Right atrium auricular region (tissue), 2 donors: ENCODE measurements around the gene SUMF1. TPM values are rescaled to one million over a fixed set of nuclear protein-coding genes. Genes with fewer than 3 reads are reported as not detected.

Experiments
- DNase-seq: peaks from one replicate; pipeline ENCODE4 v3.0.0-alpha.2; 2019; ENCODE audit warnings: low spot score
- H3K27ac ChIP-seq, 2 donors: fragments of 200-600 bp; sonication (generic); 1 replicate in 1 of 2; 2 replicates in 1 of 2; pipeline ENCODE4 v1.5.1; 2016 to 2019
- H3K27me3 ChIP-seq, 2 donors: fragments of 200-600 bp; sonication (generic); one replicate each; pipeline versions ENCODE4 v1.5.1 to v1.6.0; 2017 to 2019
- H3K36me3 ChIP-seq: fragments of 200-600 bp; sonication (generic); one replicate; pipeline ENCODE4 v1.5.1; 2016
- H3K4me1 ChIP-seq, 2 donors: fragments of 200-600 bp; sonication (generic); one replicate each; pipeline versions ENCODE4 v1.5.1 to v1.6.0; 2017 to 2019
- H3K4me3 ChIP-seq, 2 donors: fragments of 200-600 bp; sonication (generic); 1 replicate in 1 of 2; 2 replicates in 1 of 2; pipeline ENCODE4 v1.5.1; 2017 to 2019; ENCODE audit warnings: mild to moderate bottlenecking in 1 of 2, moderate library complexity in 1 of 2
- H3K9me3 ChIP-seq, 2 donors: fragments of 200-600 bp; sonication (generic); one replicate each; pipeline ENCODE4 v1.5.1; 2019
- total RNA-seq, 2 donors: library from RNA; depleted of rRNA; stranded (reverse); fragments of >200 nt; gene quantifications; one replicate each; pipeline ENCODE4 v1.1.0, GENCODE V29; 2016
- TF ChIP-seq, protein P1 (sequence below), 2 donors: fragments of 200-600 bp; sonication (generic); IDR thresholded peaks; one replicate each; pipeline ENCODE4 v1.5.1; 2019; ENCODE audit warnings: antibody characterized with exemption in 2 of 2

SUMF1 gene
- total RNA-seq, 2 donors from 2014 or later, result 12.1 to 22.6 TPM

- TF ChIP-seq, protein P1, sequence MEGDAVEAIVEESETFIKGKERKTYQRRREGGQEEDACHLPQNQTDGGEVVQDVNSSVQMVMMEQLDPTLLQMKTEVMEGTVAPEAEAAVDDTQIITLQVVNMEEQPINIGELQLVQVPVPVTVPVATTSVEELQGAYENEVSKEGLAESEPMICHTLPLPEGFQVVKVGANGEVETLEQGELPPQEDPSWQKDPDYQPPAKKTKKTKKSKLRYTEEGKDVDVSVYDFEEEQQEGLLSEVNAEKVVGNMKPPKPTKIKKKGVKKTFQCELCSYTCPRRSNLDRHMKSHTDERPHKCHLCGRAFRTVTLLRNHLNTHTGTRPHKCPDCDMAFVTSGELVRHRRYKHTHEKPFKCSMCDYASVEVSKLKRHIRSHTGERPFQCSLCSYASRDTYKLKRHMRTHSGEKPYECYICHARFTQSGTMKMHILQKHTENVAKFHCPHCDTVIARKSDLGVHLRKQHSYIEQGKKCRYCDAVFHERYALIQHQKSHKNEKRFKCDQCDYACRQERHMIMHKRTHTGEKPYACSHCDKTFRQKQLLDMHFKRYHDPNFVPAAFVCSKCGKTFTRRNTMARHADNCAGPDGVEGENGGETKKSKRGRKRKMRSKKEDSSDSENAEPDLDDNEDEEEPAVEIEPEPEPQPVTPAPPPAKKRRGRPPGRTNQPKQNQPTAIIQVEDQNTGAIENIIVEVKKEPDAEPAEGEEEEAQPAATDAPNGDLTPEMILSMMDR (IDR thresholded peaks at IDR 0.05), result no peak
- H3K36me3 ChIP-seq, result no peaks in the 10 kb centered on the region
- DNase-seq, result no peak
- H3K9me3 ChIP-seq, result no peaks in the 10 kb centered on the region
- no peak overlapping the region for H3K27ac ChIP-seq
- no peak overlapping the region for H3K4me3 ChIP-seq
- no peaks in the 10 kb centered on the region for H3K4me1 ChIP-seq
- H3K27me3 ChIP-seq, result no peaks in the 10 kb centered on the region
These were observed 56.5 kb downstream of the SUMF1 start for GRCh38 chr3:4410606-4411005.

GRCh38 chr3:4409971-4410573, 57.0 kb downstream of the SUMF1 start:
- Histone ChIP-seq H3K27me3 (no peaks in the 10 kb centered on the region), H3K36me3 (no peaks in the 10 kb centered on the region), H3K9me3 (no peaks in the 10 kb centered on the region), H3K4me3 (no peak overlapping the region), H3K27ac (no peak overlapping the region), H3K4me1 (no peaks in the 10 kb centered on the region)
- no peak for DNase-seq
- TF ChIP-seq, protein P1 (IDR thresholded peaks at IDR 0.05), result no peak

DNA sequence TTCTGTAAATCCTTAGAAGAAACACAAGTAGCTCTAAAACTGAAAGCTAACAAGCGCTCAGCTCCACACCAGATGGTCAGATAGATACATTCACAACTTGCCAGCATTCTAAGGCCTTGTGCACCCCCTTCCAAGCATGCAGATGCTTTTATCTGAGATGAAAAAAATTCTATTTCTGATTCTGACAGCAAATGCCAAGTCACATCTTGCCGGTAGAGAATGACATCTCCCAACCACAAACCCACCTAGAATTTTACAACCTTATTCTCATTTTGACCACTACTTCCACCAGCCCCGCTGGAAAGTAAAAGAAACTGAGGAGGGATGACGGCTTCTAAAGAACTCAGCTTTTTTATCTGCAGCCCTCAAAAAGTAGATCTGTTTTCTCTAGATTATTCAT, 57.7 kb downstream of the SUMF1 start:
- H3K4me3 ChIP-seq, result no peak overlapping the region
- no peaks in the 10 kb centered on the region for H3K9me3 ChIP-seq

GRCh38 chr3:4408958-4409357, 58.1 kb downstream of the SUMF1 start:
- H3K27me3 ChIP-seq, result no peaks in the 10 kb centered on the region
- TF ChIP-seq, protein P1 (IDR thresholded peaks at IDR 0.05), result no peak
- H3K4me3 ChIP-seq, result no peak overlapping the region
- H3K9me3 ChIP-seq, result no peaks in the 10 kb centered on the region
- no peak for DNase-seq
- H3K36me3 ChIP-seq, result no peaks in the 10 kb centered on the region
- no peak overlapping the region for H3K27ac ChIP-seq
- H3K4me1 ChIP-seq, result no peaks in the 10 kb centered on the region

More for the DNA sequence above, 57.7 kb downstream of the SUMF1 start:
- H3K36me3 ChIP-seq, result no peaks in the 10 kb centered on the region
- H3K27ac ChIP-seq, result no peak overlapping the region
- TF ChIP-seq, protein P1 (IDR thresholded peaks at IDR 0.05), result no peak
- DNase-seq, result no peak
- H3K27me3 ChIP-seq, result no peaks in the 10 kb centered on the region
- H3K4me1 ChIP-seq, result no peaks in the 10 kb centered on the region

- H3K4me3 ChIP-seq, result no peak overlapping the region
- H3K27me3 ChIP-seq, result no peaks in the 10 kb centered on the region
- H3K36me3 ChIP-seq, result no peaks in the 10 kb centered on the region
- H3K4me1 ChIP-seq, result no peaks in the 10 kb centered on the region
- no peak overlapping the region for H3K27ac ChIP-seq
- TF ChIP-seq, protein P1 (IDR thresholded peaks at IDR 0.05), result no peak
- no peaks in the 10 kb centered on the region for H3K9me3 ChIP-seq
- DNase-seq, result no peak
These were observed 59.1 kb downstream of the SUMF1 start for GRCh38 chr3:4407941-4408340.
